HG02943 (cell line): Measurements from ENCODE around the gene DLGAP1.
"Not testable (repeated sequence)": the region's sequence is repeated elsewhere in the genome, so short reads cannot be mapped to it uniquely, and the experiment has no call there.

Experiments used
- ATAC-seq: cut with Tn5 transposase; IDR thresholded peaks from one replicate; pipeline ENCODE4 v1.9.1; 2021; ENCODE audit warnings: mild to moderate bottlenecking, low read depth, moderate library complexity; ENCODE audit not compliant: unreplicated experiment

Gene DLGAP1

GRCh38 chr18:4106407-4107033 lies 348.6 kb downstream of the DLGAP1 start:
- peak; percentile 80 for ATAC-seq

- ATAC-seq: no peak
Measured at GRCh38 chr18:4102901-4103300, 352.2 kb downstream of the DLGAP1 start.

- no peak for ATAC-seq
Measured at GRCh38 chr18:4101009-4101408, 354.1 kb downstream of the DLGAP1 start.

- ATAC-seq: no peak
Measured at GRCh38 chr18:4096486-4096885, 358.6 kb downstream of the DLGAP1 start.

- ATAC-seq: no peak
Measured at GRCh38 chr18:4093676-4094075, 361.4 kb downstream of the DLGAP1 start.

- ATAC-seq: no peak
Measured at GRCh38 chr18:4084382-4084900, 370.7 kb downstream of the DLGAP1 start.

- ATAC-seq: no peak
Measured at GRCh38 chr18:4078246-4078645, 376.9 kb downstream of the DLGAP1 start.

GRCh38 chr18:4077721-4078120 lies 377.4 kb downstream of the DLGAP1 start:
- no peak for ATAC-seq

- ATAC-seq: no peak
Measured at GRCh38 chr18:4077204-4077603, 377.9 kb downstream of the DLGAP1 start.

GRCh38 chr18:4074647-4075046 lies 380.5 kb downstream of the DLGAP1 start:
- ATAC-seq: no peak

- ATAC-seq: no peak
Measured at GRCh38 chr18:4069183-4069582, 385.9 kb downstream of the DLGAP1 start.

GRCh38 chr18:4068552-4069158 lies 386.5 kb downstream of the DLGAP1 start:
- peak; percentile 69 for ATAC-seq

GRCh38 chr18:4063545-4063944 lies 391.6 kb downstream of the DLGAP1 start:
- ATAC-seq: no peak

- no peak for ATAC-seq
Measured at GRCh38 chr18:4060427-4061281, 394.5 kb downstream of the DLGAP1 start.

GRCh38 chr18:4058179-4058578 lies 396.9 kb downstream of the DLGAP1 start:
- no peak for ATAC-seq

GRCh38 chr18:4040391-4041092 lies 414.6 kb downstream of the DLGAP1 start:
- ATAC-seq: no peak

- ATAC-seq: no peak
Measured at GRCh38 chr18:4035521-4035920, 419.6 kb downstream of the DLGAP1 start.

GRCh38 chr18:4034815-4035214 lies 420.3 kb downstream of the DLGAP1 start:
- not testable (repeated sequence) for ATAC-seq

- no peak for ATAC-seq
Measured at GRCh38 chr18:4026542-4026941, 428.6 kb downstream of the DLGAP1 start.

GRCh38 chr18:4024702-4025101 lies 430.4 kb downstream of the DLGAP1 start:
- no peak for ATAC-seq

- ATAC-seq: not testable (repeated sequence)
Measured at GRCh38 chr18:4022749-4023148, 432.4 kb downstream of the DLGAP1 start.
